ENCODE results near the gene CHN2.

Gene CHN2

GRCh38 chr7:29194594-29195427, at the start of gene CHN2:
Gene CHN2 (plus strand): TSS chr7:29194775.
- Histone ChIP-seq H3K27me3 (ENCODE audit: control insufficient read depth in 1 of 2, insufficient read depth in 2 of 2, low read length in 2 of 2) (no peaks in the 10 kb centered on the region), H3K36me3 (ENCODE audit: control insufficient read depth in 1 of 2, insufficient read depth in 2 of 2, low read length in 2 of 2) (no peaks in the 10 kb centered on the region), H3K4me1 (ENCODE audit: control insufficient read depth in 1 of 2, insufficient read depth in 2 of 2, low read length in 2 of 2) (peaks cover 14 to 22% of the 10 kb centered on the region in 2 donors), H3K27ac (ENCODE audit: low read depth, low read length) (peak within 1 kb of the TSS; percentile 17), H3K9ac (ENCODE audit: low read depth in 1 of 2, low read length in 2 of 2) (peak within 1 kb of the TSS; percentile 70 to 81), H3K4me3 (ENCODE audit: low read depth in 1 of 2, low read length in 2 of 2) (peak within 1 kb of the TSS; percentile 77 to 91), H3K9me3 (ENCODE audit: control insufficient read depth in 1 of 2, low read length in 2 of 2) (no peaks in the 10 kb centered on the region)

- no peaks in the 10 kb centered on the region for H3K36me3 ChIP-seq (ENCODE audit: control insufficient read depth in 1 of 2, insufficient read depth in 2 of 2, low read length in 2 of 2)
- H3K4me1 ChIP-seq (ENCODE audit: control insufficient read depth in 1 of 2, insufficient read depth in 2 of 2, low read length in 2 of 2): peaks cover 29 to 32% of the 10 kb centered on the region in 2 donors
- no peaks in the 10 kb centered on the region for H3K9me3 ChIP-seq (ENCODE audit: control insufficient read depth in 1 of 2, low read length in 2 of 2)
- H3K4me3 ChIP-seq (ENCODE audit: low read depth in 1 of 2, low read length in 2 of 2): peak overlapping the region; percentile 65 to 76
- H3K9ac ChIP-seq (ENCODE audit: low read depth in 1 of 2, low read length in 2 of 2): peak overlapping the region; percentile 53 to 62
- H3K27ac ChIP-seq (ENCODE audit: low read depth, low read length): no peak overlapping the region
- peaks cover 0 to 13% of the 10 kb centered on the region in 2 donors for H3K27me3 ChIP-seq (ENCODE audit: control insufficient read depth in 1 of 2, insufficient read depth in 2 of 2, low read length in 2 of 2)
Measured at GRCh38 chr7:29145553-29146056, 49.0 kb upstream of the CHN2 start.

- Histone ChIP-seq H3K4me1 (ENCODE audit: control insufficient read depth in 1 of 2, insufficient read depth in 2 of 2, low read length in 2 of 2) (peaks cover 24 to 26% of the 10 kb centered on the region in 2 donors), H3K9ac (ENCODE audit: low read depth in 1 of 2, low read length in 2 of 2) (peak within 1 kb of the TSS; percentile 53 to 62), H3K27me3 (ENCODE audit: control insufficient read depth in 1 of 2, insufficient read depth in 2 of 2, low read length in 2 of 2) (peaks cover 0 to 13% of the 10 kb centered on the region in 2 donors), H3K27ac (ENCODE audit: low read depth, low read length) (no peak within 1 kb of the TSS), H3K9me3 (ENCODE audit: control insufficient read depth in 1 of 2, low read length in 2 of 2) (no peaks in the 10 kb centered on the region), H3K4me3 (ENCODE audit: low read depth in 1 of 2, low read length in 2 of 2) (peak within 1 kb of the TSS; percentile 65 to 76), H3K36me3 (ENCODE audit: control insufficient read depth in 1 of 2, insufficient read depth in 2 of 2, low read length in 2 of 2) (no peaks in the 10 kb centered on the region)
Measured at GRCh38 chr7:29146057-29146706, 48.4 kb upstream of the CHN2 start, which contains the start of gene CPVL. Gene CPVL (minus strand): TSS chr7:29146537. CDS start chr7:29121061, 25,476 bp downstream.

- no peak overlapping the region for H3K27ac ChIP-seq (ENCODE audit: low read depth, low read length)
- H3K4me3 ChIP-seq (ENCODE audit: low read depth in 1 of 2, low read length in 2 of 2): peak overlapping the region; percentile 65 to 76
- peak overlapping the region; percentile 0 to 22 for H3K9ac ChIP-seq (ENCODE audit: low read depth in 1 of 2, low read length in 2 of 2)
- peaks cover 0 to 13% of the 10 kb centered on the region in 2 donors for H3K27me3 ChIP-seq (ENCODE audit: control insufficient read depth in 1 of 2, insufficient read depth in 2 of 2, low read length in 2 of 2)
- peaks cover 20 to 24% of the 10 kb centered on the region in 2 donors for H3K4me1 ChIP-seq (ENCODE audit: control insufficient read depth in 1 of 2, insufficient read depth in 2 of 2, low read length in 2 of 2)
- H3K9me3 ChIP-seq (ENCODE audit: control insufficient read depth in 1 of 2, low read length in 2 of 2): no peaks in the 10 kb centered on the region
- no peaks in the 10 kb centered on the region for H3K36me3 ChIP-seq (ENCODE audit: control insufficient read depth in 1 of 2, insufficient read depth in 2 of 2, low read length in 2 of 2)
Measured at GRCh38 chr7:29146888-29147609, 47.5 kb upstream of the CHN2 start.

GRCh38 chr7:29147821-29148220, 46.8 kb upstream of the CHN2 start:
- no peaks in the 10 kb centered on the region for H3K9me3 ChIP-seq (ENCODE audit: control insufficient read depth in 1 of 2, low read length in 2 of 2)
- no peak overlapping the region for H3K9ac ChIP-seq (ENCODE audit: low read depth in 1 of 2, low read length in 2 of 2)
- no peak overlapping the region for H3K27ac ChIP-seq (ENCODE audit: low read depth, low read length)
- H3K27me3 ChIP-seq (ENCODE audit: control insufficient read depth in 1 of 2, insufficient read depth in 2 of 2, low read length in 2 of 2): peaks cover 0 to 13% of the 10 kb centered on the region in 2 donors
- no peaks in the 10 kb centered on the region for H3K36me3 ChIP-seq (ENCODE audit: control insufficient read depth in 1 of 2, insufficient read depth in 2 of 2, low read length in 2 of 2)
- H3K4me1 ChIP-seq (ENCODE audit: control insufficient read depth in 1 of 2, insufficient read depth in 2 of 2, low read length in 2 of 2): peaks cover 19 to 21% of the 10 kb centered on the region in 2 donors
- no peak overlapping the region for H3K4me3 ChIP-seq (ENCODE audit: low read depth in 1 of 2, low read length in 2 of 2)

GRCh38 chr7:29149036-29149435, 45.5 kb upstream of the CHN2 start:
- Histone ChIP-seq H3K9me3 (ENCODE audit: control insufficient read depth in 1 of 2, low read length in 2 of 2) (no peaks in the 10 kb centered on the region), H3K36me3 (ENCODE audit: control insufficient read depth in 1 of 2, insufficient read depth in 2 of 2, low read length in 2 of 2) (no peaks in the 10 kb centered on the region), H3K27me3 (ENCODE audit: control insufficient read depth in 1 of 2, insufficient read depth in 2 of 2, low read length in 2 of 2) (peaks cover 0 to 13% of the 10 kb centered on the region in 2 donors)

GRCh38 chr7:29150856-29151255, 43.7 kb upstream of the CHN2 start:
- H3K9ac ChIP-seq (ENCODE audit: low read depth in 1 of 2, low read length in 2 of 2): no peak overlapping the region

More at GRCh38 chr7:29149036-29149435, 45.5 kb upstream of the CHN2 start:
- Histone ChIP-seq H3K4me1 (ENCODE audit: control insufficient read depth in 1 of 2, insufficient read depth in 2 of 2, low read length in 2 of 2) (peaks cover 10 to 16% of the 10 kb centered on the region in 2 donors), H3K27ac (ENCODE audit: low read depth, low read length) (no peak overlapping the region), H3K9ac (ENCODE audit: low read depth in 1 of 2, low read length in 2 of 2) (no peak overlapping the region), H3K4me3 (ENCODE audit: low read depth in 1 of 2, low read length in 2 of 2) (no peak overlapping the region)

GRCh38 chr7:29154076-29154475, 40.5 kb upstream of the CHN2 start:
- H3K27ac ChIP-seq (ENCODE audit: low read depth, low read length): no peak overlapping the region
- H3K9ac ChIP-seq (ENCODE audit: low read depth in 1 of 2, low read length in 2 of 2): no peak overlapping the region
- H3K27me3 ChIP-seq (ENCODE audit: control insufficient read depth in 1 of 2, insufficient read depth in 2 of 2, low read length in 2 of 2): no peaks in the 10 kb centered on the region
- H3K4me1 ChIP-seq (ENCODE audit: control insufficient read depth in 1 of 2, insufficient read depth in 2 of 2, low read length in 2 of 2): no peaks in the 10 kb centered on the region
- no peaks in the 10 kb centered on the region for H3K9me3 ChIP-seq (ENCODE audit: control insufficient read depth in 1 of 2, low read length in 2 of 2)
- no peak overlapping the region for H3K4me3 ChIP-seq (ENCODE audit: low read depth in 1 of 2, low read length in 2 of 2)
- H3K36me3 ChIP-seq (ENCODE audit: control insufficient read depth in 1 of 2, insufficient read depth in 2 of 2, low read length in 2 of 2): no peaks in the 10 kb centered on the region

More at GRCh38 chr7:29150856-29151255, 43.7 kb upstream of the CHN2 start:
- Histone ChIP-seq H3K4me1 (ENCODE audit: control insufficient read depth in 1 of 2, insufficient read depth in 2 of 2, low read length in 2 of 2) (peaks cover 9 to 13% of the 10 kb centered on the region in 2 donors), H3K4me3 (ENCODE audit: low read depth in 1 of 2, low read length in 2 of 2) (no peak overlapping the region), H3K27ac (ENCODE audit: low read depth, low read length) (no peak overlapping the region), H3K9me3 (ENCODE audit: control insufficient read depth in 1 of 2, low read length in 2 of 2) (no peaks in the 10 kb centered on the region), H3K27me3 (ENCODE audit: control insufficient read depth in 1 of 2, insufficient read depth in 2 of 2, low read length in 2 of 2) (peaks cover 0 to 8% of the 10 kb centered on the region in 2 donors), H3K36me3 (ENCODE audit: control insufficient read depth in 1 of 2, insufficient read depth in 2 of 2, low read length in 2 of 2) (no peaks in the 10 kb centered on the region)

- Histone ChIP-seq H3K4me3 (ENCODE audit: low read depth in 1 of 2, low read length in 2 of 2) (no peak overlapping the region), H3K4me1 (ENCODE audit: control insufficient read depth in 1 of 2, insufficient read depth in 2 of 2, low read length in 2 of 2) (no peaks in the 10 kb centered on the region)
Measured at GRCh38 chr7:29156907-29157452, 37.6 kb upstream of the CHN2 start.

More at GRCh38 chr7:29156907-29157452, 37.6 kb upstream of the CHN2 start:
- no peak overlapping the region for H3K27ac ChIP-seq (ENCODE audit: low read depth, low read length)
- H3K9ac ChIP-seq (ENCODE audit: low read depth in 1 of 2, low read length in 2 of 2): no peak overlapping the region
- no peaks in the 10 kb centered on the region for H3K27me3 ChIP-seq (ENCODE audit: control insufficient read depth in 1 of 2, insufficient read depth in 2 of 2, low read length in 2 of 2)
- no peaks in the 10 kb centered on the region for H3K36me3 ChIP-seq (ENCODE audit: control insufficient read depth in 1 of 2, insufficient read depth in 2 of 2, low read length in 2 of 2)
- H3K9me3 ChIP-seq (ENCODE audit: control insufficient read depth in 1 of 2, low read length in 2 of 2): no peaks in the 10 kb centered on the region
